GM21825 (cell line): ENCODE results near the gene FAM83D.
"Not testable (repeated sequence)": the region's sequence is repeated elsewhere in the genome, so short reads cannot be mapped to it uniquely, and the experiment has no call there.

Experiments used
- ATAC-seq: cut with Tn5 transposase; IDR thresholded peaks from one replicate; pipeline ENCODE4 v1.9.1; 2021; ENCODE audit warnings: mild to moderate bottlenecking, moderate library complexity; ENCODE audit not compliant: unreplicated experiment

FAM83D gene

DNA sequence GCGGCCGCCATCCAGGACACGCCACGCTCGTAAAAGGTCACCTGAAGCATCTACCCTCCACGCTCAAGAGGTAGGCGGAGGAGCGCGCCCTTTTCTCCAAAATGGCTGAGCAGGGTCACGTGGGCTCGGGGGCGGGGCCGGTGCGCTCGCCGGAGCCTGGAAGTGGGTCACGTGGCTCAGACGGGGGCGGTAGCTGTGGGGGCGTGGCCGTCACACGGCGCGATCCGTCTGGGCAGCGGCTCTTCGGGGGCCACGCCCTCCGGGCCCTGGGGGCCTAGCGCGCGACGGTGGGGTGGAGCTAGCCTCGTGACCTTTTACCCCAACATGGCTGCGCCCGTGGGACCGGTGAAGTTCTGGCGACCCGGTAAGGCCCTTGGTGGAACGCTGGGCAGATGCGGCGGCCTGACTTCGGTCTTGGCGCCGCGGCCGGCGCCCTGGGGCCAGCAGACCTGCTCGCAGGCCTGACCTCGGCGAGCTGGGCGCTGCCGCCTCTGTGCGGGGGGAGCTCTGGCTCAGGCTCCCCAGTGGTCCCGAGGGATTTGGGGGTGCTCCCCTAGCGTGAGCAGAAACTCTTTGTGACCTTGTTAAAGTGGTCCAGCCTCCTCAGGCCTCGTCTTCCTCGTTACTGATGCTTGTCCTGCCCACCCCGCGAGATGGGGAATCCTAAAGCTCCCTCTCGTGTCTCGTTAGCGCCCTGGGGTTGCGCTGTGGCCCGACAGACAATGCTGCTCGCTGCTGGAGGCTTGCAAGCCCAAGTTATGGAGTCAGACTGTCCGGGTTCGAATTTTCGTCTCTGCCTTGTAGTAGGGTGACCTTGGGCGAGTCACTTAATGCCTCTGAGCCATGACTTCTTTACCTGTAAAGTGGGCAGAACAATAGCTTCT is 36.1 kb downstream of the FAM83D start, which contains the start of gene DHX35:
Gene DHX35, plus strand, starts transcription at position 301 of the 884 bp plus-strand sequence. Its CDS starts 24 bp downstream, at position 325.
- ATAC-seq: peak; percentile 92

DNA sequence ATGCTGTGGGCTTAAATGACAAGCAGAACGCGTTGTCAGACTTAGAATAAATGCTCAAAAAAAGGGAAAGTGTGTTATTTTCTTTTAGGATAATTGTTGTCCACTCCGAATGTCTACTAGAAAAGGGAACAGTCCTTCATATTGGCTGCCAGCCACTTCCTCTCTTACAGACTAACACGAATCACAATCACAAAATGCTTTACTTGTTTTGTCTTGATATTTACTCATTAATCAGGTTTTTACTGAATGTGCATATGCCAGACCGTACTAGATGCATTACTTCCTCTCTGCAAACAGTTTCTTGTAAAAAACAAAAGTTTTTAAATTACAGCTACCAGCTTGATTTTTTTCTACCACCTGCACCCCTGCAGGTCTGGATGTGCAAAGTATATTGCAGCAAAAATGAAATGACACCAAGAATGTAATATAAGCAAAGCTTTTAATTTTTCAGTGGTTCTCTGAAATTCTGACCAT is 36.7 kb downstream of the FAM83D start:
- ATAC-seq: no peak

DNA sequence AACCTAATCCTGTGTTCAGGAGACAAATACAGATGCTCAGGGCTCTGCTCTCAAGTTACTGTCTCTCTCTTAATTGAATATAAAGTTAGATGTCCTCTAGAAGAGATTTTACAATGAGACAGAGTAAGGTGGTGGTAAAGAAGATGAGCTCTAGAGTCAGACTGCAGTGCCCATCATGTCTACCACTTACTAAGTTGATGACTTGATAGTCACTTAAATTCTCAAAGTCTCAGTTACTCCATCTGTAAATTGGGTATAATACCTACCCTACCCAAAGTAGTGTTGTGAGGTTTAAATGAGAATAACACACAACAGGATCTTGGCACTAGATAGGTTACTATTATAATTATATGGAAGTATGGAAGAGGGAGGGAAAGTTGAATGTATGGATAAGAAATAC is 37.5 kb downstream of the FAM83D start:
- ATAC-seq: no peak

DNA sequence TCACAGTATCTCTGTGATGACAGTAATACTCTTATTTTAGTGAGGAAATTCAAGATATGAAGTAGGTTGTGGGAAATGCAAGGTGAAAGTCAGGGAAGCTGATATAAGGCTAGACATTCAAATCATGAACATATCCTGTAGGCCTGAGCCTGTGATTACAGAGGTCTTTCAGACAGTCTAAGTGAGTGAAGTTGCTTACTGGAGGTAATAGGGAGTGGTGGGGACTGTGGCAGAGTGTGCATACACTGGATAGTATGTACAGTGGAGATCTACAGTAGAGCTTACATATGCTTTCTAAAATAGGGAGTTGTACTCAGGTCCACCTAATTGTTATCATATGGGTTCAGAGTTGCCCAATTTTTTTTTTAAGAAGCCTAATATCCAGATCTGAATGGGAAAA is 39.0 kb downstream of the FAM83D start:
- no peak for ATAC-seq

DNA sequence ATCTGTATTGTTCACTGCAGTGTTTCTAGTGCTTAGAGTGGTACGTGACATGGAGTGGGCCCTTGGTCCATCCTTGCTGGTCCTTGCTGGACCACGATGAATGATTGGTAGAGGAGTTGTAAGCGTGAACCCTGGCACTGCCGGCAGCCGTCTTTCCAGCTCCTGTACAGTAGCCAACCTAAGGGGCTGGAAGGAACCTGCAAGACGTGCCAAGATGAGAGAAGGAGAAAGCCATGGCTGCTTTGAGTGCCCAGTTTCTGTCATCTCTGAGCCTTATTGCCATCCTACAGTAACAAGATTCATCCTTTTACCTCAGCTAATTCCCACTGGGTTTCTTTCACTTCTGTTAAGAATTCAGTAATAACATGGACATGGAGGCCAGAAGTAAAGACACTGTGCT is 41.9 kb downstream of the FAM83D start:
- ATAC-seq: no peak

DNA sequence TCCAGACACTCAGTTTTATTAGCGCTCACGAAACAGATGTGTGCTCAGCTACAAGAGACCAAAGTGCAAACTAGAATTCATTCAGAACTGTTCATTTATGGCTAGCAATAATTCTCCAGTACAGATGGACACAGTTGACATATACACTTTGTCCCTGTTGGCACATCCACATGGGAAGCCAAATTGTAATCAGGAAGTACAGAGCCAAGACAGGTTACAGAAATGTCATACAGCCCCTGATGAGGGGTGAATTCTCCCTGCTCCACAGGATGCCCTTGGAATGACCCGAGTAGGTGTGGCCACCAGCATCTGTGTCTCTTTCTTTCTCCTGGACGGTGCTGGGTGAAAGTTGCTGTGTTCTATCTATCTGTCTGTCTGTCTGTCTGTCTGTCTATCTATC is 43.5 kb downstream of the FAM83D start:
- ATAC-seq: no peak

DNA sequence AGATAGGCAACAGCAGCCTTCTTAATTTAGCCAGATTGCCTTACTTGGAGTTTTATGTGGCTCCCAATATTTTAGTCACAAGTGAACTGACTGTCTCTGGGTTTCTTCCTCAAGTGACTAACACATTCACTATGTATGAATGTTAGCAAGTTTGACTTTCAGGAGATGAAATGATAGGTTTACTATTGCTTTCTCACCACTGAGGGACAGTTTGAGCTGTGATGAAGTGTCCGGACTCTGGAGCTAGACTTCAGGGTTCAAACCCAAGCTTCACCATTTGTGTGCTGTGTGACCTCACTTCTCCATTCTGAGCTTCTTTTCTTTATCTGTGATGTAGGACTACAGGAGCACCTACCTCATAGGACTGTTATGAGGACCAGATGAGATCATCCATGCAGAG is 44.1 kb downstream of the FAM83D start:
- no peak for ATAC-seq

DNA sequence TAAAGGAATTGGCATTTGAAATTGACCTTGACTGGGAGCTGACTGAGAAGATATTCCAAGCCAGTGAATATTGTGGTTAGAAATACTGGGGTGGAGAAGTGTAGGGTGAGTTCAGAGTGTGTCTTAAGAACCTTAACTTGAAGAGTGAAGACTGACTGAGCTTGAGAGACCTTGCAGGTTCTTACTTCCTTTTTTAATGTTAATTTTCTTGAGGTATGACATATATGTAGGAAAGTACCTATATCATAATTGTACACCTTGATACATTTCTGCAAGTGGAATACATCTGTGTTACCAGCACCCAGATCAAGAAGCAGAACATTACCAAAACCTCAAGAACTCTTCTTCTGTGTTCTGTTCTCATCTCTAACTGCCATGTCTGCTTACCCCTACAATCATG is 46.9 kb downstream of the FAM83D start:
- ATAC-seq: no peak

DNA sequence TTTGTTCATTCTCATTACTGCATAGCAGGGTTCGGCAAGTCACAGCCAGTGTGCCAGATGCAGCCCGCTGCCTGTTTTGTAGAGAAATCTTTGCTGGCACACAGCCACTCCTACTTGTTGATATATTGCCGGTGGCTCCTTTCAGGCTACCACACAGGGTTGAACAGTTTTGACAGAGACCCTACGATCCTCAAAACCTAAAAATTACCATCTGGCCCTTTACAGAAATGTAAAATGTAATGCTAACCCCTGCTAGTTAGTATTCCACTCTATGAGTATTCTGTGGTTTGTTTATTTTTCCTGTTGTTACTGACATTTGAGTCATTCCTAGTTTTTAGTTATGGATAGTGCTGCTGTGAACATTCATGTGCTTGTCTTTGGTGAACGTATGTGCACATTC is 47.4 kb downstream of the FAM83D start:
- ATAC-seq: no peak

DNA sequence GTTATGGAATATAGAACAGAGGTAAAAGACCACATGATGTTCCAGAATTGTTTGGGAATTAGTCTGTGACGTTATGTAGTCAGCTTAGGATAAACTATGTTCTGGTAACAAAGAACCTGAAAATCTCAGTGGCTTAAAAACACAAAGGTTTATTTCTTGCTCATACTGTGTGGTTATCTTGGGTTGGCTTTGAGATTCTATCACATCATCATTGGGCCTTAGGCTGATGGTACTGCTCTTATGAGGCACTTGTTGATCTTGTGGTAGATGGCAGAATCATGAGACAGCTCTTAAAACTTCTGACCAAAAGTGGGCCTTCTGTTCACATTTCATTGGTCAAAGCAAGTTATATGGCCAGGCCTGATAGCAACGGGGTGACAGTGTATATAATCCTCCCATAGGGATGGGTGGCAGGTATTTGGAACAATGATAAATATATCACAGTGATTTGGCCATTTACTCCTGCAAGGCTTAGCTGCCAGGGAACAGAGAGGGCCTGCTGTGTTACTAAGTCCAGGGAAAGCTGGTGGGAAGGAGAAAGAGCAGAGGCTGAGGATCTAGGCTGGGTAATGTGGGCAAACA is 49.4 kb downstream of the FAM83D start:
- no peak for ATAC-seq

DNA sequence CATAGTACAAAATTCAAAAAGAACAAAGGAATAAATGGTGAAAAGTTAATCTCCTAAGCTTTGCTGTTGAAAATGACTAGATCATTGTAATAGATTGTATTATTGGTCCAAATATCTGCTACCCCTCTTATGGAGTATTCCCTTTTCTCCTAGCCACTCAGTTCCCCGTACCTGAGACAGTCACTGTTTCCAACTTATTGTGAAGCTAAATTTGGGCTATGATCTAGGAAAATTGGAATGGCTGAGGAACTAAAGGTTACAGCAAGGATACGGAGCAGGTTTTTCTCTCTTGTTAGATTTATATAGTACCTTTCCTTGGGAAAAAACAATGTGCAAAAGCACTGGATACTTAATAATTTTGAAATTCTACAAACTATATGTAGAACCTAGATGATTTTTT is 53.2 kb downstream of the FAM83D start:
- ATAC-seq: no peak

DNA sequence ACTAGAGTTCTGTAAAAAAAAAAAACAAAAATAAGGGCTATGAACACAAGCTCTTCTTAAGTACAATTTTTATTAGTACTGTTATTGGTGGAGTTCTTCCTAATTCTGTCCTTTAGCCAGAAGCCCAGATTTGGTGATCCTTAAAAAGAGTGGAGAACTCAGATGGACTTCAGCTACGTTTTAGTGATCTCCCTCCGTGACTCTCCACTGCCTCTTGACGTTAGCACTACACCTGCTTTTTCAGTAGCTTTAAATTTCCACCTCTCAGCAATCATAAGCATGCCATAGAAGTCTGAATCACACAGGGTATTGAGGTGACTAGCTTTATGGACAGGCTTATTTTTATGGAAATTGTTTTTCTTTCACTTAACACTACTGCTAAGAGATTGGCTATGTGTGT is 53.6 kb downstream of the FAM83D start:
- ATAC-seq: no peak

DNA sequence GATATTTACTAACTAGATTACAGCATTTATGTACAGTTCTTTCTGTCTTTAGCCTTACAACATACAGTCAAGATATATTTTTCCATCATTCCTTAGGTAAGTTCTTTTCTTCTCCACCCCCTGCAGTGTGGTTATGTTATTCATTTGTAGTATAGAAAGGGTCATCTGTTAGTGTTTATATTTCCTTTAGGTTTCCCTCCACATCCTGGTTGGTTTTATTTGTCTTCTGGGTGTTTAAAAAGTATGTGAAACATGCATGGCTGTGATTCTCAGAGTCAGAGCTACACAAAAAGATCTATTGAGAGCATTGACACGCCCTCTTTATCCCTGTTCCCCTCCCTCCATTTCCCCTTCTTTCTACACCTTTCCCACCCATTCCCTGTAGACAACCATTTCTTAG is 56.1 kb downstream of the FAM83D start:
- ATAC-seq: no peak

DNA sequence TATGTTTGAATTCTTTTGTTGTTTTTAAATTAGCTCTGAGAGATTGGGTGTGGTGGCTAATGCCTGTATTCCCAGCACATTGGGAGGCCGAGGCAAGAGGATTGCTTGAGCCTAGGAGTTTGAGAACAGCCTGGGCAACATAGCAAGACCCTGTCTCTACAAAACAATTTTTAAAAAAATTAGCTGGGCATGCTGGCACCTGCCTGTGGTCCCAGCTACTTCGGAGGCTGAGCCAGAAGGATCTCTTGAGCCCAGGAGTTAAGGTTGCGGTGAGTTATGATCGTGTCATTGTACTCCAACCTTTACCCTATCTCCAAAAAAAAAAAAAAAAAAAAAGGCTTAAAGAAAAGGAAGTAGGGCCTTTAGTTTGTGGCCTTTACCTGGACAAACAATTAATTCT is 58.8 kb downstream of the FAM83D start:
- no peak for ATAC-seq

DNA sequence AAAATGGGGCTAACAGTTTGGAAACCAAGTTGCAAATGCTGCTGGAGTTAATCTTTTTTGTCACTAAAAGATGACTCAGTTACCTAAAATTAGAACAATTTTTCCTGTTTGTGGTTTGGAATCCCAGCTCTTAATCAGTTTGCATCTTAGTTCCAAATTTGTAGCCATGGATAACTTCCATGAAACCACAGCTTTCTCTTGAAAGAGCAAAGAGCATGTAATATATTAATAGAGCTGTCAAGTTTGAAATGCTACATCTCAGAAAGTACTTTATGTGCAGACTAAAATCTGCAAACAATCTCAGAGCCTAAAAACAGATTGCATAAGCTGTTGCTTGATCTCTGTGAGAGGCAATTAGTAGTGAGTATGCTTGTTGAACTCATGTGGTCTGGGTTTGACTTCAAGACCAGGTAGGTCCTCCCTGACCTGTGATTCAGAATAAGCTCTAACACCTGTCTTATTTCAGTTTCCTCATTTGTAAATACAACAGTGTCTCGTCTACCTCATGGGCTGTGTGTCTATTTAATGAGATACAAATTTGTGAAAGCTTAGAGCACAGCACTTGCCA is 59.5 kb downstream of the FAM83D start:
- ATAC-seq: no peak

DNA sequence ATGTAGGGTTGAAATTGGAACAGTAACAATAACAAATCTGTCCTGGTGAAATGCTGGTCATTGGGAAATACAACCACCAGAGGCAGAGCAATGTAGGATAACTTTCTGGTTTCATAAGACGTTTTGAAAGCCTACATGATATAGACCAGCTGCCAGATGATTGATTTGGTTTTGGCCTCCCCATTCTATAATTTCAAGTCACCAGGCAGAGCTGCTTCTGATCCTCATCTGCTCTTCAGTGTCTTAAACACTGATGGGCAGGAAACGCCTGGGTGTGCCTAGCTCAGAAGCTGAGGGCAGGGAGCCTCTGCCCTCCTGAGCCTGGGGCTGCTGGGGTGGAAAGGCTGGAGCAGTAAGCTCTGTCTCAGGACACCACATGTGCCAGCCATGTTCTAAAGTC is 60.4 kb downstream of the FAM83D start:
- ATAC-seq: no peak

DNA sequence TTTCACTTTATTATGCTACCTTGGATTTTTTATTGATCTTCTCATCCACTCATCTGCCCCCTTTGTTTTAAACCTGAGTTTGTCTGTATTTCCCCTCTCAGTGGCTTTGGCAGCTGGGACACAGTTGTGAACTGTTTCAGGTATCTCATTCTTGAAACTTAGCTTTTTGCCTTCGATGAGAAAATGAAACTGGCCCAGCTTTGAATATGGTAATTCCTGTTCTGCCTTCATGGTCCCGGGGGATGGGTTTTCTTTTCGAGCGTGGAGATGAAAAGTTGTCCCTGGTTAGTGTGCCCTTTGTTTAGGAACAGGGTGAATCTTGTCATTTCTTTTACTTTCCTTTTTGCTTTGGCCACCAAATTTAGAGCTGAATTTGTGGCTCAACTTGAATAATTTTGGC is 61.6 kb downstream of the FAM83D start:
- ATAC-seq: peak; percentile 81

DNA sequence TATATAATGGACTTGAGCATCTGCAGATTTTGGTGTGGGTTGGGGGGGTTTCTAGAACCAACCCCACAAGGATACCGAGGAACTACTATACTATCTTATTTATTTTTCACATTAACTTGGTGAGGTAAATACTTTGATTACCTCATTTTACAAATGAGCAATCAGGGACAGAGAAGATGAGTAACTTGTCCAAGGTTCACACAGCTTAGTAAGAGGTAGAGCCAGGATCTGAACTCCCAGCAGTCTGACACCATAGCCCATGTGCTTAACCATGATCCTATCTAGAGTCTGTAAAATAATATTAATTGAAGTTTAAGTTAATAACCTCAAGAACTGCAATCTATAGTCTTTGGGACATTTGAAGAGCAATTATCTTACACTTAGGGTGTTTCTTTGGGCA is 64.5 kb downstream of the FAM83D start:
- no peak for ATAC-seq

DNA sequence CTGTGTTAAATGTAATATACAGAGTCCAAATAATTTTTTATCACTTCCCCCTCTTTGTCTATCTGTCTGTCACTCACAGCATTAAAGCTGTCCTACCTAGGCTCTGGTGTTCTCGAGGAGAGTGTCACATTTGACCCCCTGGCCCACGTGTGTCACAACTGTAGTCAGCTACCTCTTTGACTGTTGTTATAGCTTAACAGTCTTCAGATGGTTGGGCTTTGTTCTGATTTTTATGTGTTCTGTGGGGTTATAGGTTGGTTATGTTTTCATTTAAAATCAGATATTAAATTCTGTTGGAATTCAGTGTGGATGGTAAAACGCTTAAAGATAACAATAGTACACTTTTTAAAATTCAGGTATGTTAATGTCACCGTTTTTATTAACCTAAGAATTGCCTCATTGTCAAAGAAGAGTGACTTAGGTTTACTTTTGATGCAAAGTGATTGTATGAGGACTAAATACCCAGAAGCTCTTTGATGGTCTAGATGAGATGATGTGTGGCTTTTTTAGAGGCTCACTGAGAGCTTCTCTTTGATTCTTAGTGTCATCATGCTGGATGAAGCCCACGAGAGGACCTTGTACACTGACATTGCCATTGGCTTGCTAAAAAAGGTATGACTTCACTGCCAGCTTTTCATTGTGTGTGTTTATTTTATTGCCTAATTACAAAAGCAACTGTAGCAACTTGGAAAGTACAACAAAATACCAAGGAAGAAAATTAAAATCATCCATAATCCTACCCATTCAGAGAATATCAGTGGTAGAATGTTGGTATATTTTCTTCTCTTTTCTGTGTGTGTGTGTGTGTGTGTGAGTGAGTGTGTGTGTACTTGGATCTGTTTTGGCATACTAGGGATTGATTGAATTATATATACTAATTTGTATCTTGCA is 65.8 kb downstream of the FAM83D start:
- ATAC-seq: no peak

DNA sequence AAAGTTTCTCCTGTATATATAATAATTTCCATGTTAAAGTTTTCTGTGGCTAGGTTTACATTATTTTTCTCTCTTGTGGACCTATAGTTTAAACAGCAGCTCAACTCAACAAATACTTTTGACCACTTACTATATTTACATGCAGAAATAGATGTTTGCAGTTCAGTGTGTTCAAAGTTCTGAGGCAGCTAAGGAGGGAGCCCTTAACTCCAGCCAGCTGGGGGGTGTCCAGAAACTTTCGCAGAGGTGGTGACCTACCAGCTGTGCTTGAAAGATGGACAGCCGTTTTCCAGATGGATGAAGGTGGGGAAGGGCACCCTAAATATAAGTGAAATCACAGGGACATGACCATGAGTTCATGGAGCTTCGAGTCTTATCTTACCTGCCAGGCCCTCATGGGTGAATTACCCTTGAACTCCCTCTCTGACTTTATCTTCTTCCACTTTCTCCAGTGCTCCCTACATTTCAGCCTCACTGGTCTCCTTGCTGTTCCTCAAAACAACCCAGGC is 69.4 kb downstream of the FAM83D start:
- ATAC-seq: no peak

DNA sequence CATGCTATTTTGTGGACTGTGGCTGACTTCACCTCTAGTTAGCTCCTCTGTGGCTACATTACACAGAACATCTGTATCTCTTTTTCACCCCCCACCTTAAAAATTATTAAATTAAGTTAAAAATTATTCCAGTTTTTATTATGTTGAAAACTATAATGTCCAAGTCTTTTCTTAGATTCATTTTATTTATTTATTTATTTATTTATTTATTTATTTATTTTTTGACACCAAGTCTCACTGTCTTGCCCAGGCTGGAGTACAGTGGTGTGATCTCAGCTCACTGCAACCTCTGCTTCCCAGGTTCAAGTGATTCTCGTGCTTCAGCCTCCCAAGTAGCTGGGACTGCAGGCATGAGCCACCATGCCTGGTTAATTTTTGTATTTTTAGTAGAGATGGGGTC is 70.6 kb downstream of the FAM83D start:
- ATAC-seq: not testable (repeated sequence)
